ENCODE results near the gene XYLT1.

The XYLT1 gene

DNA sequence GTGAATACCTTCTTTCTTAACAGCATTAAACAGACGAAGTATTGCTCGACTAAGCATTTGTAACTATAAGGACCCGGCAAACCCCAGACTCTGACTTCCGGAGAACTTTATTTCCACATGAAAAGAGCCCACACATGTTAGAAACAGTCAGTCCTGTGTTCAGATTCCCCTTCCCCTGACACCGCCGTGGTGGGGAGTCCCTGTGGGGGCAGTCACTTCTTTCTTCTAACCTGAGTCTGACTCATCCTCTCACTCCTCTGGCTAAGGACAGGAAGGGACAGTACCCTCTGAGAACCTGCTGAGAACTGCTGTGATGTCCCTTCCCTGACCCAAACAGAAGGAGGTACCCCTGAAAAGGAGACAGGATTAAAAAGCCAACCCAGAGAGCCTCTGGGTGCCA is 165.1 kb downstream of the XYLT1 start:
- H3K27ac ChIP-seq: no peak overlapping the region
- TF ChIP-seq, protein P1, sequence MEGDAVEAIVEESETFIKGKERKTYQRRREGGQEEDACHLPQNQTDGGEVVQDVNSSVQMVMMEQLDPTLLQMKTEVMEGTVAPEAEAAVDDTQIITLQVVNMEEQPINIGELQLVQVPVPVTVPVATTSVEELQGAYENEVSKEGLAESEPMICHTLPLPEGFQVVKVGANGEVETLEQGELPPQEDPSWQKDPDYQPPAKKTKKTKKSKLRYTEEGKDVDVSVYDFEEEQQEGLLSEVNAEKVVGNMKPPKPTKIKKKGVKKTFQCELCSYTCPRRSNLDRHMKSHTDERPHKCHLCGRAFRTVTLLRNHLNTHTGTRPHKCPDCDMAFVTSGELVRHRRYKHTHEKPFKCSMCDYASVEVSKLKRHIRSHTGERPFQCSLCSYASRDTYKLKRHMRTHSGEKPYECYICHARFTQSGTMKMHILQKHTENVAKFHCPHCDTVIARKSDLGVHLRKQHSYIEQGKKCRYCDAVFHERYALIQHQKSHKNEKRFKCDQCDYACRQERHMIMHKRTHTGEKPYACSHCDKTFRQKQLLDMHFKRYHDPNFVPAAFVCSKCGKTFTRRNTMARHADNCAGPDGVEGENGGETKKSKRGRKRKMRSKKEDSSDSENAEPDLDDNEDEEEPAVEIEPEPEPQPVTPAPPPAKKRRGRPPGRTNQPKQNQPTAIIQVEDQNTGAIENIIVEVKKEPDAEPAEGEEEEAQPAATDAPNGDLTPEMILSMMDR (IDR thresholded peaks at IDR 0.05): no peak
- TF ChIP-seq ZFX (IDR thresholded peaks at IDR 0.05; ENCODE audit: borderline replicate concordance): no peak

DNA sequence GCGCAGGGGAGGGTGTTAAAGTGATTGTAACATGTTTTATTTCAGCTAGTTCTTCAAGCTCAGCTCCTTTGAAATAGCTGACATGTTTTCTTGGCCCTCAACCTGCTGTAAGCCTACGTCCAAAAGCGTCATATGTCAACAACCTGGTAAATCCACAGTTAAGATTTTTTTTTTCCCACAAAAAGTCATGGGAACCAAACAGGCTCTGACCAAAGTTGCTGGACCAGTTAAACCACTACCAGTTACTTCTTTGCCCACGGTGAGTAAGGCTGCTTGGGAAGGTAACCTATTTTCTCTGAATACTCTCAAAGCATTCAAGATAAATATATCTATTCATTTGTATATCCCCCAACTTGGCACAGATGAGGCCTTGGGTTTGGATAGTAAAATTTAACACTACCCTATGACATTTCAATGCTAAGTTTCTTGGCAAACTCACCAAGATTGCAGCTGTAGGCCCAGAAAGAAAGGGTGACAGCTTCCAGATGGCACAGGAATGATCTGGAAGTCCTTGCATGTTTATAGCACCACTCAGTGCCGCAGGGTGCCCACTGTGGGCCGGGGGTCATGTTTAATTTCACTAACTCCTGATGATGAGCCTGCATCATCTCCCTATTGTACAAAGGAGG is 166.2 kb downstream of the XYLT1 start:
- TF ChIP-seq ZFX (IDR thresholded peaks at IDR 0.05; ENCODE audit: borderline replicate concordance): no peak
- TF ChIP-seq, protein P1 (IDR thresholded peaks at IDR 0.05): no peak

DNA sequence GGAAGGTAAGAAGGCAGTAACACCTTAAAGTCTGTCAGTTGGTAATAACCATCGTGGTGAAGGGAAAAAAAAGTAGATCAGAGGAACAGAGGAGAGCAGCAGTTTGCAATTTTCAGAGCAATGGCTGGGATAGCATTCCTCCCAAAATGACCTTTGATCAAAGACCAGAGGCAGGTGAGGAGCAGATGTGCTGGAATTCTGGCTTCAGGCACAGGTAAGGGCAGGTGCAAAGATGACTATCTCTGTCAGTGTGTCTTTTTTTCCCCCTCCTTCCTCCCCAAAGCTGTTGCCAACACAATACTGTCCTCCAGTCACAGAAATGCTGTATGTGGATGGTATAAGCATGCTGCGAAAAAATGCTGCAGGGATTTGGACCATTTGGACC is 166.7 kb downstream of the XYLT1 start:
- H3K27ac ChIP-seq: no peak overlapping the region
- TF ChIP-seq, protein P1 (IDR thresholded peaks at IDR 0.05): no peak
- TF ChIP-seq ZFX (IDR thresholded peaks at IDR 0.05; ENCODE audit: borderline replicate concordance): no peak

More for the DNA sequence above, 166.2 kb downstream of the XYLT1 start:
- no peak overlapping the region for H3K27ac ChIP-seq

DNA sequence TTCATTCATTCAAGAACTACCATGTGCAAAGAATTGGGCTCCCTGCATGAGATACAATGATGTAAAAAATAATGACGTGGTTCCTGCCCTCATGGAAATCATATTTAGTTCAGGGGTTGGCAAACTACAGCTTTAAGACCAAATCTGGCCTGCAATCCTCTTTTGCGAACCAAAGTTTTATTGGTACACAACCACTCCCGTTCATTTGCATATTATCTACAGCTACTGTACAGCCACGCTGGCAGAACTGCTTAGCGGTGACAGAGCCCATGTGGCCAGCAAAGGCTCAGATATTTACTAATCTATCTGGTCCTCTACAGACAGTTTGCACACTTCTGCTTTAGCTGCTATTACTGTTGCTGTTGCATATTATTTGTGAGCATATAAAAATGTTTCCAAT is 167.7 kb downstream of the XYLT1 start:
- TF ChIP-seq, protein P1 (IDR thresholded peaks at IDR 0.05): no peak
- no peak for TF ChIP-seq ZFX (IDR thresholded peaks at IDR 0.05; ENCODE audit: borderline replicate concordance)
- no peak overlapping the region for H3K27ac ChIP-seq

DNA sequence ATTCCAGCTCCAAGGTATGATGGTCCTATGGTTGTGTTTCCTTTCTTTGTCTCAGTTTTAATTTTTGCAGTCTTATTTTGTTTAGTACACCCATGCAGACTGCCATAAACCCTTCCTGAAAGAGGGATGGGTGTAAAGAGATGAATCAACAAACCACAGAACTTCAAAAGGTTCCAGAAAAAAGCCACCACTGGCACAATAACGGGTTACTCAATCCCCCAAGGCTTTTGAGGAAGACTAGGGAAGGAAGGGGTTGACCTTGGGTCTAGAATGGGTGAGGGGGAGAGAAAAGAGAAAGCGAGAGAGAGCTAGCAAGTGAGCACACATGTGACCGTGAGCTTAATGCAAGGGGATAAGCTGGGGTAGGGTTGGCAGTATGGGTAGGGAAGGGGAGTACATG is 168.1 kb downstream of the XYLT1 start:
- no peak overlapping the region for H3K27ac ChIP-seq
- no peak for TF ChIP-seq ZFX (IDR thresholded peaks at IDR 0.05; ENCODE audit: borderline replicate concordance)
- TF ChIP-seq, protein P1 (IDR thresholded peaks at IDR 0.05): no peak

DNA sequence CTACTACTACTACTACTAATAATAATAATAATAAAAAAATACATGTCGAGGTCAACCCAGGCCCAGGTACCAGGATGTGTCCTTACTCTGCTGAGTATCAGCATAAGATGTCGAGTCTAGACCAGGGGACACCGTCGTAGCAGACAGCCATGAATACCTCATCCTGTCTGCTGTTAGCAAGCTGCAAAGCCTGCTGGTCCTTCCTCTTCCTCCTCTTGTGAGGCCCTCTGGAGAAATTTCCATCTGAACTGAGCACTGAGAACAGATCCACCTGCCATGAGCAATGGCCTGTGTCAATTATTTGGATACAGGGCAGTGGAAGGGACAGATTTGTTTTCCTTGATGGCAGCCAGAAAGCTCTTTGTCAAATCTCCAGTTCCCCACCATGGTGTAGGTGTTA is 168.5 kb downstream of the XYLT1 start:
- H3K27ac ChIP-seq: no peak overlapping the region

DNA sequence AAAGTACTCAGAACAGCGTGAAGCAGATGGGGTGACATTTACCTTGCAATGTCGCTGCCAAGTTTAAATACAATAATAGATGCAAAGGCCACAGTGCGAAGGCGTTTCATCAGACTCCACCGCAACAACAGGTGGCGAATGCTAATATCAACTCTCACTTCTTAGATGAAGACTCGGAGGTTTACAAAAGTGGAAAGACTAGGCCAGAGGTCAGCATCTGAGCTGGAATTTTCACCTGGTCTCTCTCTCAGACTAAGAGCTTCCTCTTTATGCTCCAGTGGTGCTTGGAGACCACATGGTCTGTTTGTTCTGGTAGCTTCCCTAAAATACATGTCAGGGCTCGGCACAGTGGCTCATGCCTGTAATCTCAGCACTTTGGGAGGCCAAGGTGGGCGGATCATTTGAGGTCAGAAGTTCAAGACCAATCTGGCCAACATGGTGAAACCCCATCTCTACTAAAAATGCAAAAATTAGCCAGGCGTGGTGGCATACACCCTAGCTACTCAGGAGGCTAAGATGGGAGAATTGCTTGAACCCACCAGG is 169.1 kb downstream of the XYLT1 start:
- TF ChIP-seq, protein P1 (IDR thresholded peaks at IDR 0.05): no peak
- no peak for TF ChIP-seq ZFX (IDR thresholded peaks at IDR 0.05; ENCODE audit: borderline replicate concordance)
- H3K27ac ChIP-seq: no peak overlapping the region

More for the DNA sequence above, 168.5 kb downstream of the XYLT1 start:
- TF ChIP-seq ZFX (IDR thresholded peaks at IDR 0.05; ENCODE audit: borderline replicate concordance): no peak
- TF ChIP-seq, protein P1 (IDR thresholded peaks at IDR 0.05): no peak
